HCT116 (cell line): ENCODE data around the gene NOTCH1. TPM values are rescaled to one million over a fixed set of nuclear protein-coding genes. Genes with fewer than 3 reads are reported as not detected.

Source experiments
- ATAC-seq: fragments of 200-7000 bp; cut with Tn5 transposase; 2 replicates; pipeline ENCODE4 v1.9.1; 2020; ENCODE audit warnings: mild to moderate bottlenecking, moderate library complexity
- BruUV-seq: library from RNA; stranded (reverse); fragments of 400-500 nt; replicated peaks from 2 replicates; lab custom pipeline; 2021; lab: Mats Ljungman, UMichigan
- CTCF ChIA-PET: fragments of 300-600 bp; sonication (Branson Sonifier 250); formaldehyde crosslinking; loops from one replicate; lab custom pipeline; 2021; ENCODE audit warnings: antibody characterized with exemption; lab: Charles Lee
- POLR2A ChIA-PET: fragments of 300-600, 350-600 bp; sonication (Branson Sonifier 250); formaldehyde crosslinking; loops from one replicate; lab custom pipeline; 2021; ENCODE audit warnings: antibody characterized with exemption; lab: Charles Lee
- RAD21 ChIA-PET, 2 experiments: fragments of 300-600 bp; sonication (Branson Sonifier 250); formaldehyde crosslinking; loops; one replicate each; lab custom pipeline; 2023; ENCODE audit warnings: low total read pairs in 2 of 2; ENCODE audit not compliant: uncharacterized antibody in 2 of 2, unreplicated experiment in 2 of 2, low non-redundant PET in 1 of 2; lab: Charles Lee
- DNase-seq: peaks from one replicate; pipeline ENCODE4 v3.0.0-alpha.2; 2010; ENCODE audit warnings: low read depth, low spot score
- H2AFZ ChIP-seq: fragments of 200-600 bp; shearing (Covaris generic), sonication (generic); 2 replicates; pipeline ENCODE4 v1.6.1; 2017; ENCODE audit warnings: low read depth, mixed run types, mixed read lengths, antibody characterized with exemption, low read length; ENCODE audit not compliant: poor library complexity, severe bottlenecking
- H3K27ac ChIP-seq: 2 replicates; pipeline ENCODE4 v1.5.1; 2012; ENCODE audit warnings: low read depth, low read length
- H3K27me3 ChIP-seq: fragments of 200-600 bp; sonication (generic); 2 replicates; pipeline ENCODE4 v1.6.1; 2016; ENCODE audit warnings: mixed run types, low read length, mixed read lengths; ENCODE audit not compliant: insufficient read depth
- H3K36me3 ChIP-seq, 2 experiments: fragments of 200-500 bp in 1 of 2; fragments of 200-600 bp in 1 of 2; sonication (Bioruptor generic) in 1 of 2; sonication (generic) in 1 of 2; 2 replicates each; pipeline versions ENCODE4 v1.5.1 to v1.6.1; 2014 to 2016; ENCODE audit warnings: low read length in 2 of 2, inconsistent platforms in 1 of 2, mixed read lengths in 1 of 2, mixed run types in 1 of 2; ENCODE audit not compliant: insufficient read depth in 2 of 2, control insufficient read depth in 1 of 2
- H3K4me1 ChIP-seq, 2 experiments: fragments of 200-600 bp in 1 of 2; sonication (generic) in 1 of 2; 2 replicates each; pipeline versions ENCODE4 v1.5.1 to v1.6.1; 2012 to 2017; ENCODE audit warnings: low read length in 2 of 2, inconsistent platforms in 1 of 2, mild to moderate bottlenecking in 1 of 2, mixed read lengths in 1 of 2, mixed run types in 1 of 2, moderate library complexity in 1 of 2; ENCODE audit not compliant: insufficient read depth in 2 of 2, control insufficient read depth in 1 of 2
- H3K4me2 ChIP-seq: fragments of 200-600 bp; sonication (generic); 2 replicates; pipeline ENCODE4 v1.6.1; 2017; ENCODE audit warnings: mixed run types, low read length, mixed read lengths
- H3K4me3 ChIP-seq, 2 experiments: fragments of 200-600 bp in 1 of 2; sonication (generic) in 1 of 2; replicated peaks in 1 of 2; 2 replicates each; pipeline ENCODE4 v1.5.1; 2011 to 2016; ENCODE audit warnings: low read length in 2 of 2, control low read depth in 1 of 2, low read depth in 1 of 2, mild to moderate bottlenecking in 1 of 2, mixed read lengths in 1 of 2, mixed run types in 1 of 2
- H3K79me2 ChIP-seq: fragments of 200-600 bp; sonication (generic); 2 replicates; pipeline ENCODE4 v1.6.1; 2017; ENCODE audit warnings: mild to moderate bottlenecking, mixed run types, low read length, moderate library complexity, mixed read lengths; ENCODE audit not compliant: insufficient read depth
- H3K9ac ChIP-seq: fragments of 200-600 bp; sonication (generic); 2 replicates; pipeline ENCODE4 v1.6.1; 2016; ENCODE audit warnings: low read length, mixed read lengths
- H3K9me2 ChIP-seq: fragments of 200-600 bp; sonication (generic), shearing (Covaris generic); 2 replicates; pipeline ENCODE4 v1.6.1; 2017; ENCODE audit warnings: mixed run types, mild to moderate bottlenecking, moderate library complexity; ENCODE audit not compliant: insufficient read depth
- H3K9me3 ChIP-seq, 2 experiments: fragments of 200-500 bp in 1 of 2; fragments of 200-600 bp in 1 of 2; sonication (Bioruptor generic) in 1 of 2; sonication (generic) in 1 of 2; 2 replicates each; pipeline ENCODE4 v1.6.1; 2014 to 2017; ENCODE audit warnings: low read length in 2 of 2, mixed read lengths in 2 of 2, inconsistent platforms in 1 of 2, low read depth in 1 of 2, mild to moderate bottlenecking in 1 of 2, mixed run types in 1 of 2, moderate library complexity in 1 of 2; ENCODE audit not compliant: control insufficient read depth in 1 of 2, insufficient read depth in 1 of 2
- H4K20me1 ChIP-seq: fragments of 200-600 bp; sonication (generic), shearing (Covaris generic); 2 replicates; pipeline ENCODE4 v1.6.1; 2017; ENCODE audit warnings: mixed run types, mild to moderate bottlenecking, moderate library complexity; ENCODE audit not compliant: insufficient read depth
- ATF3 ChIP-seq: IDR thresholded peaks from 2 replicates; pipeline ENCODE4 v1.6.1; 2012
- CBX3 ChIP-seq: IDR thresholded peaks from 2 replicates; pipeline ENCODE4 v1.6.1; 2012; ENCODE audit warnings: low read depth
- CEBPB ChIP-seq: IDR thresholded peaks from 2 replicates; pipeline ENCODE4 v1.6.1; 2012; ENCODE audit warnings: low read depth
- ELF1 ChIP-seq: IDR thresholded peaks from 2 replicates; pipeline ENCODE4 v1.6.1; 2012; ENCODE audit warnings: low read depth, borderline replicate concordance
- EZH2 ChIP-seq: fragments of 200-600 bp; sonication (generic); IDR thresholded peaks from 2 replicates; pipeline ENCODE4 v1.6.1; 2017; ENCODE audit warnings: antibody characterized with exemption, mixed run types
- FOSL1 ChIP-seq: IDR thresholded peaks from 2 replicates; pipeline ENCODE4 v1.6.1; 2012; ENCODE audit warnings: low read depth
- JUND ChIP-seq: IDR thresholded peaks from 2 replicates; pipeline ENCODE4 v1.6.1; 2012
- POLR2A ChIP-seq: IDR thresholded peaks from 2 replicates; pipeline ENCODE4 v1.7.0; 2011; ENCODE audit warnings: borderline replicate concordance; ENCODE audit not compliant: insufficient read depth, insufficient read length; ENCODE audit errors: extremely low read depth
- RAD21 ChIP-seq: IDR thresholded peaks from 2 replicates; pipeline ENCODE4 v1.6.1; 2012; ENCODE audit warnings: low read depth, mild to moderate bottlenecking
- SIN3A ChIP-seq: IDR thresholded peaks from 2 replicates; pipeline ENCODE4 v1.6.1; 2012; ENCODE audit warnings: low read depth
- SP1 ChIP-seq: IDR thresholded peaks from 2 replicates; pipeline ENCODE4 v1.6.1; 2012; ENCODE audit warnings: low read depth
- SRF ChIP-seq: IDR thresholded peaks from 2 replicates; pipeline ENCODE4 v1.6.1; 2012; ENCODE audit warnings: low read depth
- TCF7L2 ChIP-seq: IDR thresholded peaks from 2 replicates; pipeline ENCODE4 v1.7.0; 2011; ENCODE audit warnings: borderline replicate concordance, inconsistent platforms; ENCODE audit not compliant: insufficient read depth, insufficient read length; ENCODE audit errors: extremely low read depth
- YY1 ChIP-seq: IDR thresholded peaks from 2 replicates; pipeline ENCODE4 v1.6.1; 2011; ENCODE audit warnings: low read length, low read depth, moderate library complexity, mild to moderate bottlenecking; ENCODE audit not compliant: insufficient replicate concordance; ENCODE audit errors: extremely low read depth
- ZFX ChIP-seq: fragments of 450-650 bp; IDR thresholded peaks from 2 replicates; pipeline ENCODE4 v1.6.1; 2017
- ZNF274 ChIP-seq: fragments of 200-500 bp; sonication (Bioruptor generic); IDR thresholded peaks from 2 replicates; pipeline ENCODE4 v1.6.1; 2014; ENCODE audit warnings: mild to moderate bottlenecking, low read depth, low read length, inconsistent platforms
- intact Hi-C: fragments of 100-400 bp; cut with micrococcal nuclease; formaldehyde crosslinking; loops from 2 replicates; pipeline ENCODE4 v1.10.0; 2022
- total RNA-seq: library from RNA; stranded (reverse); gene quantifications from one replicate; pipeline ENCODE4 v1.2.1, GENCODE V29; 2021; ENCODE audit not compliant: unreplicated experiment
- TF ChIP-seq, protein P1 (sequence below): IDR thresholded peaks from 2 replicates; pipeline ENCODE4 v1.6.1; 2012; ENCODE audit warnings: low read depth
- TF ChIP-seq, protein P2 (sequence below), 3 experiments: fragments of 200-600 bp in 1 of 3; sonication (generic) in 1 of 3; IDR thresholded peaks in 2 of 3; conservative IDR thresholded peaks in 1 of 3; 2 replicates each; pipeline ENCODE4 v1.5.1; 2012 to 2017; ENCODE audit warnings: low read depth in 2 of 3, low read length in 2 of 3, antibody characterized with exemption in 1 of 3, borderline replicate concordance in 1 of 3, control low read depth in 1 of 3, mild to moderate bottlenecking in 1 of 3, mixed read lengths in 1 of 3, mixed run types in 1 of 3, moderate library complexity in 1 of 3; ENCODE audit not compliant: insufficient read depth in 1 of 3

NOTCH1 gene
- total RNA-seq, 1 experiment from 2014 or later: 36.2 TPM

DNA sequence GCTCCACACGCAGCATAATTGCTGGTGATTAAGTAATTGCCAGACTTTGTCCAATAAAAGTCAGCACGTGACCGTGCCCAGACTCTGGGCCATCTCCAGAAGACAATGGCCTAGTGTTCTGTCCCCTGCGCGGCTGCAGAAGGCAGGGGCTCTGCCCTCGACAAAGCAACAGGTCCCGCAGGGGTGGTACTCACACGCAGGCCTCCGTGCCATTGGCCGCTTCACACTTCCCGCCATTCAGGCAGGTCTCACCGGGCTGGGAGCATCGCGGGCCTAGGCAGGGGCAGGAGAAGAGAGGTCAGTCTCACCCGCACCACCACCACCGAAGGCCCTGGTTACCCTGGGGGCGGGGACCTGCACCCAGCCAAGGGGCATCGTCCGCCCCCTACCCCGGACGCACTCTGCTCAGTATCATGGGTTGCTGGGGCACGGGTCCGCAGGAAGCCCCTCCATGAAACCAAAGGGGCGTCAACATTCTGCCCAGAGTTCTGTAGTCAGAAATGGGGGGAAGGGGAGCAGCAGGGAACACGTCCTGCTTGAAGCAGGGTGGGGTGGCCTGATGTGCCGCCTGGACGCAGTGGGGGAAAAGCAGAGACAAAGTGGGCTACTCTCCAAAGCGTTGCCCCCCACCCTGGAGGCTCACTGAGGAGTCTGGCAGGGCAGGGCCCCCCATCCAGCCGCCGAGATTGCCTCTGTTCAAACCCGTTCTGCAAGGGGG, 1.9 kb downstream of the NOTCH1 start:
- ChIA-PET CTCF (no interaction called here), POLR2A (no interaction called here), RAD21 (no interaction called here)
- no peak overlapping the region for H2AFZ ChIP-seq
- no peaks in the 10 kb centered on the region for H3K27me3 ChIP-seq
- no peak for TF ChIP-seq CEBPB
- TF ChIP-seq ELF1: no peak
- TF ChIP-seq ZNF274: no peak
- TF ChIP-seq ZFX: no peak
- no peak for TF ChIP-seq RAD21
- TF ChIP-seq JUND: no peak
- TF ChIP-seq POLR2A: no peak
- TF ChIP-seq SIN3A: no peak
- TF ChIP-seq ATF3: no peak
- no peak for TF ChIP-seq EZH2
- TF ChIP-seq, protein P1, sequence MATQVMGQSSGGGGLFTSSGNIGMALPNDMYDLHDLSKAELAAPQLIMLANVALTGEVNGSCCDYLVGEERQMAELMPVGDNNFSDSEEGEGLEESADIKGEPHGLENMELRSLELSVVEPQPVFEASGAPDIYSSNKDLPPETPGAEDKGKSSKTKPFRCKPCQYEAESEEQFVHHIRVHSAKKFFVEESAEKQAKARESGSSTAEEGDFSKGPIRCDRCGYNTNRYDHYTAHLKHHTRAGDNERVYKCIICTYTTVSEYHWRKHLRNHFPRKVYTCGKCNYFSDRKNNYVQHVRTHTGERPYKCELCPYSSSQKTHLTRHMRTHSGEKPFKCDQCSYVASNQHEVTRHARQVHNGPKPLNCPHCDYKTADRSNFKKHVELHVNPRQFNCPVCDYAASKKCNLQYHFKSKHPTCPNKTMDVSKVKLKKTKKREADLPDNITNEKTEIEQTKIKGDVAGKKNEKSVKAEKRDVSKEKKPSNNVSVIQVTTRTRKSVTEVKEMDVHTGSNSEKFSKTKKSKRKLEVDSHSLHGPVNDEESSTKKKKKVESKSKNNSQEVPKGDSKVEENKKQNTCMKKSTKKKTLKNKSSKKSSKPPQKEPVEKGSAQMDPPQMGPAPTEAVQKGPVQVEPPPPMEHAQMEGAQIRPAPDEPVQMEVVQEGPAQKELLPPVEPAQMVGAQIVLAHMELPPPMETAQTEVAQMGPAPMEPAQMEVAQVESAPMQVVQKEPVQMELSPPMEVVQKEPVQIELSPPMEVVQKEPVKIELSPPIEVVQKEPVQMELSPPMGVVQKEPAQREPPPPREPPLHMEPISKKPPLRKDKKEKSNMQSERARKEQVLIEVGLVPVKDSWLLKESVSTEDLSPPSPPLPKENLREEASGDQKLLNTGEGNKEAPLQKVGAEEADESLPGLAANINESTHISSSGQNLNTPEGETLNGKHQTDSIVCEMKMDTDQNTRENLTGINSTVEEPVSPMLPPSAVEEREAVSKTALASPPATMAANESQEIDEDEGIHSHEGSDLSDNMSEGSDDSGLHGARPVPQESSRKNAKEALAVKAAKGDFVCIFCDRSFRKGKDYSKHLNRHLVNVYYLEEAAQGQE: no peak
- no peak for TF ChIP-seq SP1
- no peak for TF ChIP-seq YY1
- TF ChIP-seq, protein P2, sequence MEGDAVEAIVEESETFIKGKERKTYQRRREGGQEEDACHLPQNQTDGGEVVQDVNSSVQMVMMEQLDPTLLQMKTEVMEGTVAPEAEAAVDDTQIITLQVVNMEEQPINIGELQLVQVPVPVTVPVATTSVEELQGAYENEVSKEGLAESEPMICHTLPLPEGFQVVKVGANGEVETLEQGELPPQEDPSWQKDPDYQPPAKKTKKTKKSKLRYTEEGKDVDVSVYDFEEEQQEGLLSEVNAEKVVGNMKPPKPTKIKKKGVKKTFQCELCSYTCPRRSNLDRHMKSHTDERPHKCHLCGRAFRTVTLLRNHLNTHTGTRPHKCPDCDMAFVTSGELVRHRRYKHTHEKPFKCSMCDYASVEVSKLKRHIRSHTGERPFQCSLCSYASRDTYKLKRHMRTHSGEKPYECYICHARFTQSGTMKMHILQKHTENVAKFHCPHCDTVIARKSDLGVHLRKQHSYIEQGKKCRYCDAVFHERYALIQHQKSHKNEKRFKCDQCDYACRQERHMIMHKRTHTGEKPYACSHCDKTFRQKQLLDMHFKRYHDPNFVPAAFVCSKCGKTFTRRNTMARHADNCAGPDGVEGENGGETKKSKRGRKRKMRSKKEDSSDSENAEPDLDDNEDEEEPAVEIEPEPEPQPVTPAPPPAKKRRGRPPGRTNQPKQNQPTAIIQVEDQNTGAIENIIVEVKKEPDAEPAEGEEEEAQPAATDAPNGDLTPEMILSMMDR (IDR thresholded peaks at IDR 0.05 in 2 of 3, conservative IDR thresholded peaks at IDR 0.05 in 1 of 3; ENCODE audit: borderline replicate concordance in 1 of 3, insufficient read depth in 1 of 3, low read depth in 2 of 3, low read length in 2 of 3): no peak
- no peak for TF ChIP-seq SRF
- TF ChIP-seq CBX3: no peak
- TF ChIP-seq FOSL1: no peak
- no peak for TF ChIP-seq TCF7L2
- no peak for DNase-seq
- no TSS peak for BruUV-seq
- no peaks in the 10 kb centered on the region for H3K9me2 ChIP-seq
- no peak for ATAC-seq
- H3K79me2 ChIP-seq: peaks cover 59% of the 10 kb centered on the region
- intact Hi-C loops: no loop called here
- H3K36me3 ChIP-seq: peaks cover 10 to 15% of the 10 kb centered on the region in 2 experiments; a peak in 1 of 4 replicates
- peak overlapping the region; percentile 90 for H3K4me2 ChIP-seq
- H3K27ac ChIP-seq: peak overlapping the region; percentile 82; the same call in 1 of the 2 replicates
- peak overlapping the region; percentile 70 to 87 for H3K4me3 ChIP-seq
- peak overlapping the region; percentile 88 for H3K9ac ChIP-seq
- H4K20me1 ChIP-seq: peaks cover 4% of the 10 kb centered on the region; the same call in 1 of the 2 replicates
- peaks cover 45 to 61% of the 10 kb centered on the region in 2 experiments for H3K4me1 ChIP-seq
- no peaks in the 10 kb centered on the region for H3K9me3 ChIP-seq
